C1 segment of cervical spinal cord (tissue), 14 donors: ENCODE data around the gene SAPCD2.

Experiments
- DNase-seq, 14 donors: peaks; one replicate each; lab custom pipeline; 2025; lab: John Stamatoyannopoulos, UW

SAPCD2 gene

GRCh38 chr9:137082222-137082924 is 12.0 kb upstream of the SAPCD2 start:
- no peak for DNase-seq

- DNase-seq = no peak
Observed at GRCh38 chr9:137080260-137081122, 10.1 kb upstream of the SAPCD2 start.

GRCh38 chr9:137079401-137079787 is 9.0 kb upstream of the SAPCD2 start:
- DNase-seq = no peak

GRCh38 chr9:137078701-137079400 is 8.5 kb upstream of the SAPCD2 start:
- DNase-seq = no peak

- DNase-seq = no peak
Observed at GRCh38 chr9:137077758-137078693, 7.7 kb upstream of the SAPCD2 start.

GRCh38 chr9:137077010-137077747 is 6.8 kb upstream of the SAPCD2 start, which contains the start of gene UAP1L1:
Gene UAP1L1, plus strand, starts transcription at chr9:137077517. Its CDS starts 16 bp downstream, at chr9:137077533.
- peak in 12 of 14 donors; percentile 48 to 82 (median 71) for DNase-seq

- DNase-seq = peak in 1 of 14 donors; percentile 79
Observed at GRCh38 chr9:137076636-137077009, 6.3 kb upstream of the SAPCD2 start.

- DNase-seq = no peak
Observed at GRCh38 chr9:137075275-137075775, 5.0 kb upstream of the SAPCD2 start.

- no peak for DNase-seq
Observed at GRCh38 chr9:137074657-137075274, 4.4 kb upstream of the SAPCD2 start.

- DNase-seq = no peak
Observed at GRCh38 chr9:137073992-137074399, 3.6 kb upstream of the SAPCD2 start.

- no peak for DNase-seq
Observed at GRCh38 chr9:137071282-137071681, 925 bp upstream of the SAPCD2 start.

- DNase-seq = peak in 11 of 14 donors; percentile 62 to 88 (median 81)
Observed at GRCh38 chr9:137070906-137071275, 534 bp upstream of the SAPCD2 start.

GRCh38 chr9:137069508-137070091 is 757 bp downstream of the SAPCD2 start:
- DNase-seq = no peak

GRCh38 chr9:137068539-137069507 is 1.5 kb downstream of the SAPCD2 start:
- DNase-seq = no peak

GRCh38 chr9:137067860-137068538 is 2.4 kb downstream of the SAPCD2 start:
- DNase-seq = peak in 10 of 14 donors; percentile 29 to 76 (median 50)

- DNase-seq = no peak
Observed at GRCh38 chr9:137066096-137066861, 4.1 kb downstream of the SAPCD2 start.
